HepG2 (cell line): ENCODE data around the gene CACNA1G. TPM values are rescaled to one million over a fixed set of nuclear protein-coding genes. Genes with fewer than 3 reads are reported as not detected.

Experiments used
- ARID2 ChIP-seq: sonication (generic); formaldehyde crosslinking; IDR thresholded peaks from 2 replicates; pipeline ENCODE4 v1.8.1; 2022; ENCODE audit warnings: mild to moderate bottlenecking, missing genetic modification reagents, borderline replicate concordance
- ARNT ChIP-seq: fragments of 450-650 bp; IDR thresholded peaks from 2 replicates; pipeline ENCODE4 v1.6.1; 2017
- ARNTL ChIP-seq: sonication (generic); formaldehyde crosslinking; IDR thresholded peaks from 2 replicates; pipeline ENCODE4 v1.4.0; 2020; ENCODE audit warnings: mild to moderate bottlenecking, missing genetic modification reagents
- ATF1 ChIP-seq: IDR thresholded peaks from 2 replicates; pipeline ENCODE4 v1.6.1; 2016; ENCODE audit warnings: mild to moderate bottlenecking, control low read depth
- FOXM1 ChIP-seq: sonication (generic); formaldehyde crosslinking; IDR thresholded peaks from 2 replicates; pipeline ENCODE4 v1.5.0; 2020; ENCODE audit warnings: missing genetic modification reagents
- GTF3A ChIP-seq: sonication (generic); formaldehyde crosslinking; conservative IDR thresholded peaks from 2 replicates; pipeline ENCODE4 v1.4.0; 2020; ENCODE audit warnings: mild to moderate bottlenecking, missing genetic modification reagents
- HNRNPUL1 ChIP-seq: fragments of 200-400 bp; formaldehyde crosslinking; IDR thresholded peaks from 2 replicates; pipeline ENCODE4 v1.6.1; 2017; ENCODE audit warnings: low read depth, mild to moderate bottlenecking, low read length, moderate library complexity
- HOXA9 ChIP-seq: sonication (generic); formaldehyde crosslinking; IDR thresholded peaks from 2 replicates; pipeline ENCODE4 v1.8.1; 2022; ENCODE audit warnings: missing genetic modification reagents, mild to moderate bottlenecking, moderate library complexity, borderline replicate concordance
- MED8 ChIP-seq: sonication (generic); formaldehyde crosslinking; IDR thresholded peaks from 2 replicates; pipeline ENCODE4 v1.8.1; 2023; ENCODE audit warnings: mild to moderate bottlenecking, missing genetic modification reagents; ENCODE audit not compliant: insufficient replicate concordance
- NKX3-1 ChIP-seq: sonication (generic); formaldehyde crosslinking; IDR thresholded peaks from 2 replicates; pipeline ENCODE4 v1.5.0; 2020; ENCODE audit warnings: missing genetic modification reagents
- U2AF1 ChIP-seq: fragments of 200-400 bp; formaldehyde crosslinking; optimal IDR thresholded peaks from 2 replicates; pipeline ENCODE3; 2017; ENCODE audit warnings: mild to moderate bottlenecking, low read depth, low read length
- ZFYVE20 ChIP-seq: sonication (generic); formaldehyde crosslinking; IDR thresholded peaks from 2 replicates; pipeline ENCODE4 v1.8.0; 2023; ENCODE audit warnings: low read depth, mild to moderate bottlenecking, moderate library complexity, missing genetic modification reagents, borderline replicate concordance
- ZKSCAN5 ChIP-seq: sonication (generic); formaldehyde crosslinking; IDR thresholded peaks from 2 replicates; pipeline ENCODE4 v1.5.1; 2020; ENCODE audit warnings: mild to moderate bottlenecking, missing genetic modification reagents
- ZNF274 ChIP-seq: sonication (generic); formaldehyde crosslinking; IDR thresholded peaks from 2 replicates; pipeline ENCODE4 v1.5.1; 2020; ENCODE audit warnings: mild to moderate bottlenecking, missing genetic modification reagents
- ZNF326 ChIP-seq: sonication (generic); formaldehyde crosslinking; IDR thresholded peaks from 2 replicates; pipeline ENCODE4 v1.4.0; 2020; ENCODE audit warnings: missing genetic modification reagents, borderline replicate concordance
- ZNF329 ChIP-seq: sonication (generic); formaldehyde crosslinking; IDR thresholded peaks from 2 replicates; pipeline ENCODE4 v1.9.0; 2021; ENCODE audit warnings: low read depth, mild to moderate bottlenecking, missing genetic modification reagents
- ZNF354B ChIP-seq: sonication (generic); formaldehyde crosslinking; IDR thresholded peaks from 2 replicates; pipeline ENCODE4 v1.8.0; 2022; ENCODE audit warnings: mild to moderate bottlenecking, missing genetic modification reagents
- ZNF367 ChIP-seq: sonication (generic); formaldehyde crosslinking; IDR thresholded peaks from 2 replicates; pipeline ENCODE4 v1.4.0; 2020; ENCODE audit warnings: missing genetic modification reagents, borderline replicate concordance
- ZNF547 ChIP-seq: sonication (generic); formaldehyde crosslinking; IDR thresholded peaks from 2 replicates; pipeline ENCODE4 v1.5.1; 2020; ENCODE audit warnings: mild to moderate bottlenecking, missing genetic modification reagents
- ZNF768 ChIP-seq: sonication (generic); formaldehyde crosslinking; IDR thresholded peaks from 2 replicates; pipeline ENCODE4 v1.4.0; 2020; ENCODE audit warnings: missing genetic modification reagents
- polyA plus RNA-seq, 8 experiments: library from polyadenylated mRNA; depleted of rRNA in 3 of 8; stranded (reverse) in 7 of 8; unstranded in 1 of 8; fragments of >200 nt; fragmentation: Illumina TruSeq in 4 of 8; extraction: Trizol in 4 of 8; gene quantifications; 2 replicates each; pipeline versions ENCODE4 v1.2.1 to v1.2.3, GENCODE V29; 2011 to 2016; ENCODE audit warnings: low read depth in 4 of 8, missing spikeins in 1 of 8, mixed read lengths in 1 of 8; ENCODE audit not compliant: insufficient read depth in 1 of 8
- total RNA-seq, 5 experiments: library from RNA; depleted of rRNA; stranded (reverse); fragments of >200 nt; fragmentation: Illumina TruSeq; extraction: Trizol; gene quantifications; 2 replicates each; pipeline ENCODE4 v1.2.3, GENCODE V29; 2016; ENCODE audit warnings: low read depth in 1 of 5
- TF ChIP-seq, protein P1 (sequence below): sonication (generic); formaldehyde crosslinking; IDR thresholded peaks from 2 replicates; pipeline ENCODE4 v1.8.0; 2022; ENCODE audit warnings: mild to moderate bottlenecking, missing genetic modification reagents; ENCODE audit not compliant: insufficient replicate concordance
- TF ChIP-seq, protein P2 (sequence below): sonication (generic); formaldehyde crosslinking; IDR thresholded peaks from 2 replicates; pipeline ENCODE4 v1.5.0; 2020; ENCODE audit warnings: missing genetic modification reagents, mild to moderate bottlenecking, borderline replicate concordance
- TF ChIP-seq, protein P3 (sequence below): sonication (generic); formaldehyde crosslinking; IDR thresholded peaks from 2 replicates; pipeline ENCODE4 v1.4.0; 2020; ENCODE audit warnings: missing genetic modification reagents, borderline replicate concordance
- TF ChIP-seq, protein P4 (sequence below): sonication (generic); formaldehyde crosslinking; conservative IDR thresholded peaks from 2 replicates; pipeline ENCODE4 v1.4.0; 2020; ENCODE audit warnings: missing genetic modification reagents
- TF ChIP-seq, protein P5 (sequence below): sonication (generic); formaldehyde crosslinking; IDR thresholded peaks from 2 replicates; pipeline ENCODE4 v1.9.0; 2021; ENCODE audit warnings: missing genetic modification reagents, mild to moderate bottlenecking, borderline replicate concordance

Gene CACNA1G
- total and polyA plus RNA-seq, 2 of the 13 experiments (the other 11 are each of a cell fraction or from before 2014, with no cell fraction given) = 0.02 TPM; not detected in 1

DNA sequence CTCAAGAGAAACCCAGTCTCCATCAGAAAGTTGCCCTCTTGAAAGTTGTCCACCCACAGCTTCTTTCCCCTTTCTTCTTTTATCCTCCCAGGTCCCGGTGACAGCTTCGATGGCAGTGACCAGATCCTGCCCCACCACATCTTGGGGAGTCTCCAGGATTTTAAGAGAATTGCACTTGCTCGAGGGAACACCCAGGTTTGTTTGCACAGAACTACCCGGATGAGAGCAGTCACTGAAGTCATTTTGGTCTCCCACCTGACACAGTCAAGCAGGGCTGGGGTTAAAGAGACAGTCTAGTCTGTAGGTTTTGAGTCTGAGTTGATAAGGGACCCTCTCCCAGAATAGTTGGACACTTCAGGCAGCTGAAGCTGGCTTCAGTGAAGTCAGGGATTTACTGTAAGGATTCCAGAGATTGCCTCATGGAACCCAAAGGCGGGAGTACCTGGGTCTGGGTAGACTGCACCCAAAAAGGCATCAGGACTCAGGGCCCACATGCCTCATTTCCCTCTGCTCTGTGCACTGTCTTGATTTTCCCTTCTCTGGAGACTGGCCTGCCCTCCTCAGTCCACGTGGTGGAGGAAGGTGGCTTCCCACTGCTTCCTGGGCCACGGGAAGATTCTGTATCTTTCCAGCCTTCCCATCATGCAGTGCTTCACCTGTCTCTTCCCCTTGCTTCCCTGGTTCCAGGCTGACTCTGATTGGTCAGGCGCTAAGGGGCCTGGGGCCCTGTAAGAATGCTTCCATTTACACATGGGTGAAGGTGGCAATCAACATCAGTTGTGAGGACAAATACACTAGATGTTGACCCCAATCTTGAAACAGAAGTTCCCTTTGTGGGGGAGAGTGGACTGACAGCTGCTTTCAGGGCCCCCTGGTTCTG is 42.8 kb upstream of the CACNA1G start (continued):
- TF ChIP-seq ZFYVE20 (CRISPR knock-in tag) (no peak), ZNF354B (no peak), ZNF326 (CRISPR knock-in tag) (no peak), NKX3-1 (CRISPR knock-in tag) (no peak), HOXA9 (CRISPR knock-in tag) (no peak), ZNF367 (CRISPR knock-in tag) (no peak), U2AF1 (no peak), ZNF329 (CRISPR knock-in tag) (no peak), MED8 (peak; percentile 42), ARNTL (CRISPR knock-in tag) (no peak), ZKSCAN5 (CRISPR knock-in tag) (no peak), ARID2 (CRISPR knock-in tag) (peak; percentile 83; the same call in 1 of the 2 replicates), ATF1 (CRISPR knock-in tag) (no peak), ZNF274 (no peak), HNRNPUL1 (no peak), FOXM1 (no peak), ZNF768 (CRISPR knock-in tag) (no peak), ARNT (no peak), ZNF547 (CRISPR knock-in tag) (no peak), GTF3A (CRISPR knock-in tag) (no peak)
- TF ChIP-seq, protein P1, sequence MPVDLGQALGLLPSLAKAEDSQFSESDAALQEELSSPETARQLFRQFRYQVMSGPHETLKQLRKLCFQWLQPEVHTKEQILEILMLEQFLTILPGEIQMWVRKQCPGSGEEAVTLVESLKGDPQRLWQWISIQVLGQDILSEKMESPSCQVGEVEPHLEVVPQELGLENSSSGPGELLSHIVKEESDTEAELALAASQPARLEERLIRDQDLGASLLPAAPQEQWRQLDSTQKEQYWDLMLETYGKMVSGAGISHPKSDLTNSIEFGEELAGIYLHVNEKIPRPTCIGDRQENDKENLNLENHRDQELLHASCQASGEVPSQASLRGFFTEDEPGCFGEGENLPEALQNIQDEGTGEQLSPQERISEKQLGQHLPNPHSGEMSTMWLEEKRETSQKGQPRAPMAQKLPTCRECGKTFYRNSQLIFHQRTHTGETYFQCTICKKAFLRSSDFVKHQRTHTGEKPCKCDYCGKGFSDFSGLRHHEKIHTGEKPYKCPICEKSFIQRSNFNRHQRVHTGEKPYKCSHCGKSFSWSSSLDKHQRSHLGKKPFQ = no peak
- TF ChIP-seq, protein P2, sequence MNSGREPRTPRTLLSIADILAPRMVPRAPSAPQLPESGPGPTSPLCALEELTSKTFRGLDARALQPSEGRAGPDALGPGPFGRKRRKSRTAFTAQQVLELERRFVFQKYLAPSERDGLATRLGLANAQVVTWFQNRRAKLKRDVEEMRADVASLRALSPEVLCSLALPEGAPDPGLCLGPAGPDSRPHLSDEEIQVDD (CRISPR knock-in tag) = no peak
- TF ChIP-seq, protein P3, sequence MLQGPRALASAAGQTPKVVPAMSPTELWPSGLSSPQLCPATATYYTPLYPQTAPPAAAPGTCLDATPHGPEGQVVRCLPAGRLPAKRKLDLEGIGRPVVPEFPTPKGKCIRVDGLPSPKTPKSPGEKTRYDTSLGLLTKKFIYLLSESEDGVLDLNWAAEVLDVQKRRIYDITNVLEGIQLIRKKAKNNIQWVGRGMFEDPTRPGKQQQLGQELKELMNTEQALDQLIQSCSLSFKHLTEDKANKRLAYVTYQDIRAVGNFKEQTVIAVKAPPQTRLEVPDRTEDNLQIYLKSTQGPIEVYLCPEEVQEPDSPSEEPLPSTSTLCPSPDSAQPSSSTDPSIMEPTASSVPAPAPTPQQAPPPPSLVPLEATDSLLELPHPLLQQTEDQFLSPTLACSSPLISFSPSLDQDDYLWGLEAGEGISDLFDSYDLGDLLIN (CRISPR knock-in tag) = no peak
- TF ChIP-seq, protein P4, sequence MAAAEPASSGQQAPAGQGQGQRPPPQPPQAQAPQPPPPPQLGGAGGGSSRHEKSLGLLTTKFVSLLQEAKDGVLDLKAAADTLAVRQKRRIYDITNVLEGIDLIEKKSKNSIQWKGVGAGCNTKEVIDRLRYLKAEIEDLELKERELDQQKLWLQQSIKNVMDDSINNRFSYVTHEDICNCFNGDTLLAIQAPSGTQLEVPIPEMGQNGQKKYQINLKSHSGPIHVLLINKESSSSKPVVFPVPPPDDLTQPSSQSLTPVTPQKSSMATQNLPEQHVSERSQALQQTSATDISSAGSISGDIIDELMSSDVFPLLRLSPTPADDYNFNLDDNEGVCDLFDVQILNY = no peak
- TF ChIP-seq, protein P5, sequence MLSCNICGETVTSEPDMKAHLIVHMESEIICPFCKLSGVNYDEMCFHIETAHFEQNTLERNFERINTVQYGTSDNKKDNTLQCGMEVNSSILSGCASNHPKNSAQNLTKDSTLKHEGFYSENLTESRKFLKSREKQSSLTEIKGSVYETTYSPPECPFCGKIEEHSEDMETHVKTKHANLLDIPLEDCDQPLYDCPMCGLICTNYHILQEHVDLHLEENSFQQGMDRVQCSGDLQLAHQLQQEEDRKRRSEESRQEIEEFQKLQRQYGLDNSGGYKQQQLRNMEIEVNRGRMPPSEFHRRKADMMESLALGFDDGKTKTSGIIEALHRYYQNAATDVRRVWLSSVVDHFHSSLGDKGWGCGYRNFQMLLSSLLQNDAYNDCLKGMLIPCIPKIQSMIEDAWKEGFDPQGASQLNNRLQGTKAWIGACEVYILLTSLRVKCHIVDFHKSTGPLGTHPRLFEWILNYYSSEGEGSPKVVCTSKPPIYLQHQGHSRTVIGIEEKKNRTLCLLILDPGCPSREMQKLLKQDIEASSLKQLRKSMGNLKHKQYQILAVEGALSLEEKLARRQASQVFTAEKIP (CRISPR knock-in tag) = no peak
